HEK293 (cell line): Measurements from ENCODE around the gene NEO1.

ENCODE experiments used
- CTCF ChIP-seq: fragments of 450-650 bp; formaldehyde crosslinking; IDR thresholded peaks from 2 replicates; pipeline ENCODE4 v1.5.1; 2016; ENCODE audit warnings: missing biosample characterization, missing genetic modification characterization
- GLIS1 ChIP-seq: fragments of 450-650 bp; formaldehyde crosslinking; IDR thresholded peaks from 2 replicates; pipeline ENCODE4 v1.5.1; 2016; ENCODE audit warnings: missing biosample characterization, missing genetic modification characterization
- MZF1 ChIP-seq: fragments of 450-650 bp; formaldehyde crosslinking; IDR thresholded peaks from 2 replicates; pipeline ENCODE4 v1.5.1; 2017; ENCODE audit warnings: missing biosample characterization, missing genetic modification characterization, borderline replicate concordance
- PBX3 ChIP-seq: sonication (generic); formaldehyde crosslinking; IDR thresholded peaks from 2 replicates; pipeline ENCODE4 v1.8.1; 2022; ENCODE audit warnings: mild to moderate bottlenecking, moderate library complexity, missing genetic modification reagents
- SETDB1 ChIP-seq: IDR thresholded peaks from one replicate; pipeline ENCODE4 v1.6.1; 2017; ENCODE audit warnings: mild to moderate bottlenecking, low read length, moderate library complexity, mixed read lengths; ENCODE audit not compliant: insufficient read length
- ZNF426 ChIP-seq: fragments of 450-650 bp; formaldehyde crosslinking; IDR thresholded peaks from 2 replicates; pipeline ENCODE4 v1.5.1; 2017; ENCODE audit warnings: missing biosample characterization, missing genetic modification characterization, mild to moderate bottlenecking, inconsistent platforms, moderate library complexity
- ZNF513 ChIP-seq: fragments of 450-650 bp; IDR thresholded peaks from 2 replicates; pipeline ENCODE4 v1.5.1; 2018; ENCODE audit warnings: missing biosample characterization, missing genetic modification characterization
- ZNF571 ChIP-seq: fragments of 450-650 bp; formaldehyde crosslinking; IDR thresholded peaks from 2 replicates; pipeline ENCODE4 v1.5.0; 2017; ENCODE audit warnings: missing biosample characterization, missing genetic modification characterization
- ZNF629 ChIP-seq: fragments of 450-650 bp; formaldehyde crosslinking; IDR thresholded peaks from 2 replicates; pipeline ENCODE4 v1.5.1; 2017; ENCODE audit warnings: missing biosample characterization, missing genetic modification characterization
- TF ChIP-seq, protein P1 (sequence below): fragments of 450-650 bp; formaldehyde crosslinking; IDR thresholded peaks from 2 replicates; pipeline ENCODE4 v1.5.1; 2016; ENCODE audit warnings: missing biosample characterization, missing genetic modification characterization, low read depth
- TF ChIP-seq, protein P2 (sequence below): fragments of 450-650 bp; formaldehyde crosslinking; IDR thresholded peaks from 2 replicates; pipeline ENCODE4 v1.5.1; 2016; ENCODE audit warnings: missing biosample characterization, missing genetic modification characterization

GRCh38 chr15:73287019-73287418, 234.8 kb downstream of the NEO1 start:
- TF ChIP-seq CTCF = no peak
- TF ChIP-seq ZNF571 (tag by site-specific recombination) = no peak
- no peak for TF ChIP-seq GLIS1 (tag by site-specific recombination)
- TF ChIP-seq PBX3 (CRISPR knock-in tag) = no peak
- TF ChIP-seq, protein P1, sequence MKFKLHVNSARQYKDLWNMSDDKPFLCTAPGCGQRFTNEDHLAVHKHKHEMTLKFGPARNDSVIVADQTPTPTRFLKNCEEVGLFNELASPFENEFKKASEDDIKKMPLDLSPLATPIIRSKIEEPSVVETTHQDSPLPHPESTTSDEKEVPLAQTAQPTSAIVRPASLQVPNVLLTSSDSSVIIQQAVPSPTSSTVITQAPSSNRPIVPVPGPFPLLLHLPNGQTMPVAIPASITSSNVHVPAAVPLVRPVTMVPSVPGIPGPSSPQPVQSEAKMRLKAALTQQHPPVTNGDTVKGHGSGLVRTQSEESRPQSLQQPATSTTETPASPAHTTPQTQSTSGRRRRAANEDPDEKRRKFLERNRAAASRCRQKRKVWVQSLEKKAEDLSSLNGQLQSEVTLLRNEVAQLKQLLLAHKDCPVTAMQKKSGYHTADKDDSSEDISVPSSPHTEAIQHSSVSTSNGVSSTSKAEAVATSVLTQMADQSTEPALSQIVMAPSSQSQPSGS (tag by site-specific recombination) = no peak
- no peak for TF ChIP-seq ZNF426 (tag by site-specific recombination)
- TF ChIP-seq, protein P2, sequence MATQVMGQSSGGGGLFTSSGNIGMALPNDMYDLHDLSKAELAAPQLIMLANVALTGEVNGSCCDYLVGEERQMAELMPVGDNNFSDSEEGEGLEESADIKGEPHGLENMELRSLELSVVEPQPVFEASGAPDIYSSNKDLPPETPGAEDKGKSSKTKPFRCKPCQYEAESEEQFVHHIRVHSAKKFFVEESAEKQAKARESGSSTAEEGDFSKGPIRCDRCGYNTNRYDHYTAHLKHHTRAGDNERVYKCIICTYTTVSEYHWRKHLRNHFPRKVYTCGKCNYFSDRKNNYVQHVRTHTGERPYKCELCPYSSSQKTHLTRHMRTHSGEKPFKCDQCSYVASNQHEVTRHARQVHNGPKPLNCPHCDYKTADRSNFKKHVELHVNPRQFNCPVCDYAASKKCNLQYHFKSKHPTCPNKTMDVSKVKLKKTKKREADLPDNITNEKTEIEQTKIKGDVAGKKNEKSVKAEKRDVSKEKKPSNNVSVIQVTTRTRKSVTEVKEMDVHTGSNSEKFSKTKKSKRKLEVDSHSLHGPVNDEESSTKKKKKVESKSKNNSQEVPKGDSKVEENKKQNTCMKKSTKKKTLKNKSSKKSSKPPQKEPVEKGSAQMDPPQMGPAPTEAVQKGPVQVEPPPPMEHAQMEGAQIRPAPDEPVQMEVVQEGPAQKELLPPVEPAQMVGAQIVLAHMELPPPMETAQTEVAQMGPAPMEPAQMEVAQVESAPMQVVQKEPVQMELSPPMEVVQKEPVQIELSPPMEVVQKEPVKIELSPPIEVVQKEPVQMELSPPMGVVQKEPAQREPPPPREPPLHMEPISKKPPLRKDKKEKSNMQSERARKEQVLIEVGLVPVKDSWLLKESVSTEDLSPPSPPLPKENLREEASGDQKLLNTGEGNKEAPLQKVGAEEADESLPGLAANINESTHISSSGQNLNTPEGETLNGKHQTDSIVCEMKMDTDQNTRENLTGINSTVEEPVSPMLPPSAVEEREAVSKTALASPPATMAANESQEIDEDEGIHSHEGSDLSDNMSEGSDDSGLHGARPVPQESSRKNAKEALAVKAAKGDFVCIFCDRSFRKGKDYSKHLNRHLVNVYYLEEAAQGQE = no peak
- TF ChIP-seq ZNF629 (tag by site-specific recombination) = no peak
- no peak for TF ChIP-seq MZF1
- TF ChIP-seq ZNF513 (tag by site-specific recombination) = no peak
- no peak for TF ChIP-seq SETDB1
